ENCODE measurements around the gene TRRAP. TPM values are rescaled to one million over a fixed set of nuclear protein-coding genes. Genes with fewer than 3 reads are reported as not detected.

TRRAP gene
- total RNA-seq, 1 experiment from 2014 or later: 55.4 TPM

DNA sequence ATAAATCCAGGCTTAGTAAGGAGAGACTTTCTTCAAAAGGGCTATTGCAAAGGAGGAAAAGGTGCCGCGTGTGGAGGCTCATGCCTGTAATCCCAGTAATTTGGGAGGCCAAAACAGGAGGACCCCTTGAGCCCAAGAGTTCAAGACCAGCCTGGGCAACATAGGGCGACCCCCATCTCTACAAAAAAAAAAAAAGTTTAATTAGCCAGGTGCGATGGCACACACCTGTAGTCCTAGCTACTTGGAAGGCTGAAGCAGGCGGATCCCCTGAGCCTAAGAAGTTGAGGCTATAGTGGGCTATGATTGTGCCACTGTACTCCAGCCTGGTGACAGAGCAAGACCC, 40.7 kb upstream of the TRRAP start:
- Histone ChIP-seq H3K4me3 (ENCODE audit: low read depth, low read length) (no peak overlapping the region), H3K36me3 (ENCODE audit: control insufficient read depth, insufficient read depth, low read length) (no peaks in the 10 kb centered on the region), H3K9me3 (no peaks in the 10 kb centered on the region), H3K27me3 (replicated peaks; ENCODE audit: control insufficient read depth, insufficient read depth, low read length) (no peaks in the 10 kb centered on the region), H3K4me1 (no peaks in the 10 kb centered on the region)
- no TSS peak for BruUV-seq (replicated peaks)
- Mint-ChIP-seq H3K27ac (ENCODE audit: unreplicated experiment) (no peak overlapping the region), H3K9me3 (ENCODE audit: unreplicated experiment) (no peaks in the 10 kb centered on the region), H3K4me1 (ENCODE audit: low read depth, unreplicated experiment) (no peaks in the 10 kb centered on the region), H3K27me3 (ENCODE audit: insufficient read depth, unreplicated experiment) (no peaks in the 10 kb centered on the region), H3K36me3 (ENCODE audit: insufficient read depth, unreplicated experiment) (no peaks in the 10 kb centered on the region), H3K4me3 (ENCODE audit: unreplicated experiment) (no peak overlapping the region)
- TF ChIP-seq CTCF (IDR thresholded peaks at IDR 0.05; ENCODE audit: insufficient read depth in 1 of 2, low read depth in 1 of 2, low read length in 1 of 2, severe bottlenecking in 1 of 2, unreplicated experiment in 1 of 2): no peak
- CTCF ChIA-PET: interaction anchor here (0.7 to 1.8 kb wide), 2 partner anchors 82 to 403 kb away, joined by 4 to 5 read pairs; no protein-coding TSS in a partner anchor
- POLR2A ChIA-PET: no interaction called here
- DNase-seq: no peak
- intact Hi-C loops (cut with micrococcal nuclease; ENCODE audit: unreplicated experiment): loop anchor here (1.0 kb wide), 1 partner anchor 404 kb away; no protein-coding TSS in a partner anchor

DNA sequence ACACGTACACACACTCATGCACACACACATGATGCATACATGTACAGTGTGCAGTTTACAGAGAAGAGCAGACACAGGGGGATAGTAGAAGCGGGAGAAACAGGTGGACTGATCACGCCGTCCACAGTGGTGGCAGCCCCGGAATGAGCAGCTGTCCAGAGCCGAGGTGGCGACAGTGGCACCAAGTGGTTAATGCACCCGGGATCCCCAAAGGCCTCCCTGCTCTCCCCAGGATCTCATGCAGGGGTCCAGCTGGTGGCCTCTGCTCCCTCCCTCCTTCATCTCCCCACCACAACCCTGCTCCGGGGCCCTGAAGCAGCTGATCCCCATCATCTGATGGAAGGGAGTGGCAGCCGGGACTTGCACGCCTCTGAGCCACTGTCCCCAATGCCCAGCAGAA, 38.2 kb upstream of the TRRAP start:
- BruUV-seq (replicated peaks): no TSS peak
- Mint-ChIP-seq H3K4me1 (ENCODE audit: low read depth, unreplicated experiment) (no peaks in the 10 kb centered on the region), H3K27ac (ENCODE audit: unreplicated experiment) (no peak overlapping the region), H3K4me3 (ENCODE audit: unreplicated experiment) (no peak overlapping the region), H3K27me3 (ENCODE audit: insufficient read depth, unreplicated experiment) (peaks cover 2% of the 10 kb centered on the region), H3K9me3 (ENCODE audit: unreplicated experiment) (no peaks in the 10 kb centered on the region), H3K36me3 (ENCODE audit: insufficient read depth, unreplicated experiment) (no peaks in the 10 kb centered on the region)
- no peak for TF ChIP-seq CTCF (IDR thresholded peaks at IDR 0.05; ENCODE audit: insufficient read depth in 1 of 2, low read depth in 1 of 2, low read length in 1 of 2, severe bottlenecking in 1 of 2, unreplicated experiment in 1 of 2)
- no peak for DNase-seq
- ChIA-PET CTCF (interaction anchor here (0.7 to 0.9 kb wide), 2 partner anchors 56 to 95 kb away, joined by 3 to 4 read pairs; no protein-coding TSS in a partner anchor), POLR2A (no interaction called here)
- H3K36me3 ChIP-seq (ENCODE audit: control insufficient read depth, insufficient read depth, low read length): no peaks in the 10 kb centered on the region
- intact Hi-C loops (cut with micrococcal nuclease; ENCODE audit: unreplicated experiment): loop anchor here (10.0 kb wide), 1 partner anchor 545 kb away; no protein-coding TSS in a partner anchor
- H3K27me3 ChIP-seq (replicated peaks; ENCODE audit: control insufficient read depth, insufficient read depth, low read length): no peaks in the 10 kb centered on the region
- no peaks in the 10 kb centered on the region for H3K9me3 ChIP-seq
- no peak overlapping the region for H3K4me3 ChIP-seq (ENCODE audit: low read depth, low read length)
- no peaks in the 10 kb centered on the region for H3K4me1 ChIP-seq

GRCh38 chr7:98840722-98841121, 37.6 kb upstream of the TRRAP start:
- no TSS peak for BruUV-seq (replicated peaks)
- Histone ChIP-seq H3K27me3 (replicated peaks; ENCODE audit: control insufficient read depth, insufficient read depth, low read length) (no peaks in the 10 kb centered on the region), H3K36me3 (ENCODE audit: control insufficient read depth, insufficient read depth, low read length) (no peaks in the 10 kb centered on the region), H3K4me3 (ENCODE audit: low read depth, low read length) (no peak overlapping the region), H3K4me1 (no peaks in the 10 kb centered on the region), H3K9me3 (no peaks in the 10 kb centered on the region)
- H3K27ac Mint-ChIP-seq (ENCODE audit: unreplicated experiment): no peak overlapping the region
- H3K27me3 Mint-ChIP-seq (ENCODE audit: insufficient read depth, unreplicated experiment): peaks cover 2% of the 10 kb centered on the region
- intact Hi-C loops (cut with micrococcal nuclease; ENCODE audit: unreplicated experiment): loop anchor here (1.0 to 10.0 kb wide), 3 partner anchors 85 to 546 kb away; no protein-coding TSS in a partner anchor
- no peaks in the 10 kb centered on the region for H3K9me3 Mint-ChIP-seq (ENCODE audit: unreplicated experiment)
- TF ChIP-seq CTCF (IDR thresholded peaks at IDR 0.05; ENCODE audit: insufficient read depth in 1 of 2, low read depth in 1 of 2, low read length in 1 of 2, severe bottlenecking in 1 of 2, unreplicated experiment in 1 of 2): no peak
- CTCF ChIA-PET: interaction anchor here (0.7 to 1.7 kb wide), 4 partner anchors 57 to 420 kb away, joined by 3 to 7 read pairs (median 4); no protein-coding TSS in a partner anchor
- H3K36me3 Mint-ChIP-seq (ENCODE audit: insufficient read depth, unreplicated experiment): no peaks in the 10 kb centered on the region
- DNase-seq: no peak
- no peaks in the 10 kb centered on the region for H3K4me1 Mint-ChIP-seq (ENCODE audit: low read depth, unreplicated experiment)
- POLR2A ChIA-PET: no interaction called here
- no peak overlapping the region for H3K4me3 Mint-ChIP-seq (ENCODE audit: unreplicated experiment)
